Neural crest cell (in vitro differentiated cells): ENCODE results near the gene WFDC10A. TPM values are rescaled to one million over a fixed set of nuclear protein-coding genes. Genes with fewer than 3 reads are reported as not detected.

Experiments
- DNase-seq: peaks from one replicate; pipeline ENCODE4 v3.0.0; 2021; ENCODE audit warnings: low read depth, mixed read lengths, low spot score
- H3K27ac Mint-ChIP-seq: one replicate; pipeline ENCODE4 v1.8.0; 2021; ENCODE audit warnings: mild to moderate bottlenecking, mixed read lengths; ENCODE audit not compliant: unreplicated experiment
- H3K27me3 Mint-ChIP-seq: 2 replicates; pipeline ENCODE4 v1.8.0; 2021; ENCODE audit warnings: low read depth, mild to moderate bottlenecking, mixed read lengths
- H3K36me3 Mint-ChIP-seq: 2 replicates; pipeline ENCODE4 v1.8.0; 2021; ENCODE audit warnings: low read depth, mild to moderate bottlenecking, mixed read lengths
- H3K4me1 Mint-ChIP-seq: 2 replicates; pipeline ENCODE4 v1.8.0; 2021; ENCODE audit warnings: mixed read lengths
- H3K4me3 Mint-ChIP-seq: one replicate; pipeline ENCODE4 v1.8.0; 2021; ENCODE audit warnings: mild to moderate bottlenecking, mixed read lengths
- H3K9me3 Mint-ChIP-seq: 2 replicates; pipeline ENCODE4 v1.8.0; 2021; ENCODE audit warnings: mixed read lengths
- total RNA-seq: library from RNA; stranded (reverse); gene quantifications from 2 replicates; pipeline ENCODE4 v1.2.1, GENCODE V29; 2021
- TF ChIP-seq, protein P1 (sequence below): fragments of 200-600 bp; sonication (generic); conservative IDR thresholded peaks from 2 replicates; pipeline ENCODE4 v1.5.0; 2021; ENCODE audit warnings: antibody characterized with exemption, mild to moderate bottlenecking

The WFDC10A gene
- total RNA-seq, 1 donor from 2014 or later, result not detected

DNA sequence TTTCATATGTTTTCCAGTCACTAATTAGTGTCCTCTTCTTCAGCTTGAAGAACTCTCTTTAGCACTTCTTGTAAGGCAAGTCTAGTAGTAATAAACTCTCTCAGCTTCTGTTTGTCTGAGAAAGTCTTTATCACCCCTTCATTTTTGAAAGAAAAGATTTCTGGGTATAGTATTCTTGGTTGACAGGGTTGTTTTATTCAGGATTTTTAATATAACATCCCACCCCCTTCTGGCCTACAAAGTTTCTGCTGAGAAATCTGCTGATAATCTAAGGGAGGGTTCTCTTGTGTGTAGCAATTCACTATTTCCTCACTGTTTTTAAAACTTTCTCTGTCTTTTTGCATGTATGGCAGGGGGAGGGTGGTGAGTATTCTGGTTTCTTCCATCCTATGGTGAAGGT is 50.1 kb downstream of the WFDC10A start:
- peaks cover 14% of the 10 kb centered on the region for H3K9me3 Mint-ChIP-seq

More for the DNA sequence above, 50.1 kb downstream of the WFDC10A start:
- peaks cover 4% of the 10 kb centered on the region for H3K36me3 Mint-ChIP-seq
- TF ChIP-seq, protein P1, sequence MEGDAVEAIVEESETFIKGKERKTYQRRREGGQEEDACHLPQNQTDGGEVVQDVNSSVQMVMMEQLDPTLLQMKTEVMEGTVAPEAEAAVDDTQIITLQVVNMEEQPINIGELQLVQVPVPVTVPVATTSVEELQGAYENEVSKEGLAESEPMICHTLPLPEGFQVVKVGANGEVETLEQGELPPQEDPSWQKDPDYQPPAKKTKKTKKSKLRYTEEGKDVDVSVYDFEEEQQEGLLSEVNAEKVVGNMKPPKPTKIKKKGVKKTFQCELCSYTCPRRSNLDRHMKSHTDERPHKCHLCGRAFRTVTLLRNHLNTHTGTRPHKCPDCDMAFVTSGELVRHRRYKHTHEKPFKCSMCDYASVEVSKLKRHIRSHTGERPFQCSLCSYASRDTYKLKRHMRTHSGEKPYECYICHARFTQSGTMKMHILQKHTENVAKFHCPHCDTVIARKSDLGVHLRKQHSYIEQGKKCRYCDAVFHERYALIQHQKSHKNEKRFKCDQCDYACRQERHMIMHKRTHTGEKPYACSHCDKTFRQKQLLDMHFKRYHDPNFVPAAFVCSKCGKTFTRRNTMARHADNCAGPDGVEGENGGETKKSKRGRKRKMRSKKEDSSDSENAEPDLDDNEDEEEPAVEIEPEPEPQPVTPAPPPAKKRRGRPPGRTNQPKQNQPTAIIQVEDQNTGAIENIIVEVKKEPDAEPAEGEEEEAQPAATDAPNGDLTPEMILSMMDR, result no peak
- H3K27me3 Mint-ChIP-seq, result peaks cover 28% of the 10 kb centered on the region
- DNase-seq, result no peak
- H3K27ac Mint-ChIP-seq, result no peak overlapping the region
- no peaks in the 10 kb centered on the region for H3K4me1 Mint-ChIP-seq
- H3K4me3 Mint-ChIP-seq, result no peak overlapping the region

Other genes starting within 250 kb of the WFDC10A start
- gene DBNDD2, start 221.4 kb upstream of the WFDC10A start, total RNA-seq, result 18.1 and 18.2 TPM in 2 replicates
- 64.8 and 67.4 TPM in 2 replicates for gene PIGT, start 213.6 kb upstream of the WFDC10A start, total RNA-seq
- gene WFDC2, start 160.0 kb upstream of the WFDC10A start, total RNA-seq, result 7.4 and 8.7 TPM in 2 replicates
- not detected in 2 replicates for gene SPINT3, start 114.1 kb upstream of the WFDC10A start, total RNA-seq
- not detected in 2 replicates for gene WFDC6, start 90.3 kb upstream of the WFDC10A start, total RNA-seq
- not detected in 2 replicates for gene EPPIN, start 82.3 kb upstream of the WFDC10A start, total RNA-seq
- not detected in 2 replicates for gene WFDC8, start 50.5 kb upstream of the WFDC10A start, total RNA-seq
- not detected in 2 replicates for gene WFDC9, start 1.5 kb downstream of the WFDC10A start, total RNA-seq
- gene WFDC11, start 40.5 kb downstream of the WFDC10A start, total RNA-seq, result not detected in 2 replicates
- not detected in 2 replicates for gene WFDC13, start 72.3 kb downstream of the WFDC10A start, total RNA-seq
- not detected in 2 replicates for gene WFDC10B, start 75.3 kb downstream of the WFDC10A start, total RNA-seq
- gene SPINT4, start 92.6 kb downstream of the WFDC10A start, total RNA-seq, result not detected in 2 replicates
- gene WFDC3, start 162.1 kb downstream of the WFDC10A start, total RNA-seq, result not detected in 2 replicates
- gene DNTTIP1, start 162.2 kb downstream of the WFDC10A start, total RNA-seq, result 41.9 and 44.0 TPM in 2 replicates
- gene UBE2C, start 182.9 kb downstream of the WFDC10A start, total RNA-seq, result 202 and 212 TPM in 2 replicates
- not detected in 2 replicates for gene TNNC2, start 197.6 kb downstream of the WFDC10A start, total RNA-seq
- gene SNX21, start 204.1 kb downstream of the WFDC10A start, total RNA-seq, result 16.8 and 19.4 TPM in 2 replicates
- gene ACOT8, start 227.7 kb downstream of the WFDC10A start, total RNA-seq, result 14.5 and 15.3 TPM in 2 replicates
- gene ZSWIM3, start 227.9 kb downstream of the WFDC10A start, total RNA-seq, result 4.5 and 4.8 TPM in 2 replicates